Ishikawa (cell line): Measurements from ENCODE around the gene VCP.

Experiments used
- CEBPB ChIP-seq: IDR thresholded peaks from 2 replicates; pipeline ENCODE4 v1.6.1; 2012
- CREB1 ChIP-seq: IDR thresholded peaks from 2 replicates; pipeline ENCODE4 v1.6.1; 2012; ENCODE audit warnings: low read depth
- EGR1 ChIP-seq: IDR thresholded peaks from 2 replicates; pipeline ENCODE4 v1.6.1; 2012
- EP300 ChIP-seq: IDR thresholded peaks from 2 replicates; pipeline ENCODE4 v1.6.1; 2012; ENCODE audit warnings: borderline replicate concordance
- FOXM1 ChIP-seq: IDR thresholded peaks from 2 replicates; pipeline ENCODE4 v1.6.1; 2012; ENCODE audit warnings: low read depth, borderline replicate concordance
- NFIC ChIP-seq: IDR thresholded peaks from 2 replicates; pipeline ENCODE4 v1.6.1; 2012
- RAD21 ChIP-seq: IDR thresholded peaks from 2 replicates; pipeline ENCODE4 v1.6.1; 2012; ENCODE audit warnings: low read depth
- TAF1 ChIP-seq: IDR thresholded peaks from 2 replicates; pipeline ENCODE4 v1.6.1; 2012; ENCODE audit warnings: low read depth, mild to moderate bottlenecking
- TCF12 ChIP-seq: IDR thresholded peaks from 2 replicates; pipeline ENCODE4 v1.6.1; 2012; ENCODE audit warnings: low read depth
- TEAD4 ChIP-seq: IDR thresholded peaks from 2 replicates; pipeline ENCODE4 v1.6.1; 2012
- YY1 ChIP-seq: IDR thresholded peaks from 2 replicates; pipeline ENCODE4 v1.6.1; 2012; ENCODE audit warnings: low read depth
- ZBTB7A ChIP-seq: IDR thresholded peaks from 2 replicates; pipeline ENCODE4 v1.6.1; 2012; ENCODE audit warnings: low read depth
- TF ChIP-seq, protein P1 (sequence below): IDR thresholded peaks from 2 replicates; pipeline ENCODE4 v1.6.1; 2012
- TF ChIP-seq, protein P2 (sequence below): IDR thresholded peaks from 2 replicates; pipeline ENCODE4 v1.6.1; 2012
- TF ChIP-seq, protein P3 (sequence below): IDR thresholded peaks from 2 replicates; pipeline ENCODE4 v1.6.1; 2012; ENCODE audit warnings: low read depth, mild to moderate bottlenecking

The VCP gene

DNA sequence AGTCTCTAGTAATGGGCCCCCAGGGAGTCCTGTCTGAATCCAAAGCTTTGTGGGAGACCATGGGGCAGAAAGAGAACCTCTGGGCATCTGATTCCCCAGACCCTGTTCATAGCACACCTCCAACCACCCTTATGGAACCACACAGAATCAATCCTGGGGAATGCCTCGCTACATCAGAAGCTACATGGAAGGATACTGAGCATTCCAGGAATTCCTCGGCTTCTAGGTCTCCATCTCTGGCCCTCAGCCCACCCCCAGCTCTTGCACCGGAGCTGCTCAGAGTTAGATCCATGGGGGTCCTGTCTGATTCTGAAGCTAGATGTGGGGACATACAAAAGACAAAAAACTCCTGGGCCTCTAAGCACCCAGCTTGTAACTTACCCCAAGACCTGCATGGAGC is 28.4 kb downstream of the VCP start:
- TF ChIP-seq YY1 = no peak
- TF ChIP-seq FOXM1 = no peak
- no peak for TF ChIP-seq TAF1
- TF ChIP-seq EGR1 = no peak
- TF ChIP-seq, protein P1, sequence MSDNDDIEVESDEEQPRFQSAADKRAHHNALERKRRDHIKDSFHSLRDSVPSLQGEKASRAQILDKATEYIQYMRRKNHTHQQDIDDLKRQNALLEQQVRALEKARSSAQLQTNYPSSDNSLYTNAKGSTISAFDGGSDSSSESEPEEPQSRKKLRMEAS = no peak
- no peak for TF ChIP-seq CREB1
- TF ChIP-seq RAD21 = no peak
- TF ChIP-seq EP300 = no peak

DNA sequence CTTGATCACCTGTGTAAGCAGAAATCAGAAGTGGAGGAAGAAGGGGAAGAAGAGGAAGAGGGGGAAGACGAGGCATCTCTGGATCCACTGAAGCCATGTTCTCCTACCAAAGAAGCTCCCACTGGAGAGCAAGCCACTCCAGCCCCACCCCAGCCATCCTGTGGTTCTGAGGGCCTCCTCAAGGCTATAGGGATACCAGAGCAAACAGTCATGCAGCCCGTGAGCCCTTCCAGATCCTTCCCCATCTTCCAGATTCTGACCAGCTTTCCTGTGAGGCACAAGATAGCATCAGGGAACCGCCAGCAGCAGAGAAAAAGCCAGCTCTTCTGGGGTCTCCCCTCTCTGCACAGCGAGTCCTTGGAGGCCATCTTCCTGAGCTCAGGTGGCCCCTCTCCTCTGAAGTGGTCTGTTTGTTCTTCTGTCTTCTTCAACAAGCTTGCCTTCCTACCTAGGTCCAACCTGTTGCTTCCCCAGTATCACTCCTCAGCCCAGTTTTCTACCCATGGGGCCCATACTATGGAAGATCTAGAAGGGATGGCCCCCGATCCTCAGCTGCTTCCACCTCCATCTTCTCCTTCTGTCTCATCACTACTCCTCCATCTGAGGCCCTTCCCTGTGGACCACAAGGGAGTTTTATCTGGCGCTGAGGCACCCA is 29.4 kb downstream of the VCP start:
- no peak for TF ChIP-seq TCF12

DNA sequence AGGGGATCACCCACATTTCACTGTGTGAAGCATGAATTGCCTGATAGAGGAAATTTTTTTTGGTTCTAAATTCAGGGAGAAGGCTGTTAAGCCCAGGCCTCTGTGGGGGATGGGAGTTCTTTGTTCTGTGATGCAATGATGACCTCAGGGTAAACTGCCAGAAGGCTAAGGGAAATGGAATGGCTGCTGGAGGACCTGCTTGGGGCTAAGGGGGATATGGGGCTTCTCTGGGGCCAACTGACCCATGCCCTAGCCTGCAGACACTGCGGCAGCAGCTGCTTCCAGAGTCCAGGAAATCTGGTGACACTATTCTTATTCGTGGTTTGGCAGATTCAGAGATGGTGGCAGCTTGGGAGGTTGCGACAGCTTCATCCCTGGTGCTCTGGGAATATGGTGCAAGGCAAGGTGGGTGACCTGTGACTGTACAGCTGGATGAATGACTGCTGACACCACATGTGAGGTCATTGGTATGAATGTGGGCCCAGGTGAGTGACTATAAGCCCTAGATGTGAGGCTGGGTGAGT is 30.3 kb downstream of the VCP start:
- TF ChIP-seq, protein P2, sequence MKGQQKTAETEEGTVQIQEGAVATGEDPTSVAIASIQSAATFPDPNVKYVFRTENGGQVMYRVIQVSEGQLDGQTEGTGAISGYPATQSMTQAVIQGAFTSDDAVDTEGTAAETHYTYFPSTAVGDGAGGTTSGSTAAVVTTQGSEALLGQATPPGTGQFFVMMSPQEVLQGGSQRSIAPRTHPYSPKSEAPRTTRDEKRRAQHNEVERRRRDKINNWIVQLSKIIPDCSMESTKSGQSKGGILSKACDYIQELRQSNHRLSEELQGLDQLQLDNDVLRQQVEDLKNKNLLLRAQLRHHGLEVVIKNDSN = no peak
- TF ChIP-seq TEAD4 (no peak), CREB1 (no peak), FOXM1 (no peak), ZBTB7A (no peak), RAD21 (no peak), YY1 (no peak), CEBPB (no peak), EP300 (no peak), EGR1 (no peak), TCF12 (no peak), TAF1 (no peak), NFIC (no peak)
- TF ChIP-seq, protein P1 = no peak
- TF ChIP-seq, protein P3, sequence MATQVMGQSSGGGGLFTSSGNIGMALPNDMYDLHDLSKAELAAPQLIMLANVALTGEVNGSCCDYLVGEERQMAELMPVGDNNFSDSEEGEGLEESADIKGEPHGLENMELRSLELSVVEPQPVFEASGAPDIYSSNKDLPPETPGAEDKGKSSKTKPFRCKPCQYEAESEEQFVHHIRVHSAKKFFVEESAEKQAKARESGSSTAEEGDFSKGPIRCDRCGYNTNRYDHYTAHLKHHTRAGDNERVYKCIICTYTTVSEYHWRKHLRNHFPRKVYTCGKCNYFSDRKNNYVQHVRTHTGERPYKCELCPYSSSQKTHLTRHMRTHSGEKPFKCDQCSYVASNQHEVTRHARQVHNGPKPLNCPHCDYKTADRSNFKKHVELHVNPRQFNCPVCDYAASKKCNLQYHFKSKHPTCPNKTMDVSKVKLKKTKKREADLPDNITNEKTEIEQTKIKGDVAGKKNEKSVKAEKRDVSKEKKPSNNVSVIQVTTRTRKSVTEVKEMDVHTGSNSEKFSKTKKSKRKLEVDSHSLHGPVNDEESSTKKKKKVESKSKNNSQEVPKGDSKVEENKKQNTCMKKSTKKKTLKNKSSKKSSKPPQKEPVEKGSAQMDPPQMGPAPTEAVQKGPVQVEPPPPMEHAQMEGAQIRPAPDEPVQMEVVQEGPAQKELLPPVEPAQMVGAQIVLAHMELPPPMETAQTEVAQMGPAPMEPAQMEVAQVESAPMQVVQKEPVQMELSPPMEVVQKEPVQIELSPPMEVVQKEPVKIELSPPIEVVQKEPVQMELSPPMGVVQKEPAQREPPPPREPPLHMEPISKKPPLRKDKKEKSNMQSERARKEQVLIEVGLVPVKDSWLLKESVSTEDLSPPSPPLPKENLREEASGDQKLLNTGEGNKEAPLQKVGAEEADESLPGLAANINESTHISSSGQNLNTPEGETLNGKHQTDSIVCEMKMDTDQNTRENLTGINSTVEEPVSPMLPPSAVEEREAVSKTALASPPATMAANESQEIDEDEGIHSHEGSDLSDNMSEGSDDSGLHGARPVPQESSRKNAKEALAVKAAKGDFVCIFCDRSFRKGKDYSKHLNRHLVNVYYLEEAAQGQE = no peak

DNA sequence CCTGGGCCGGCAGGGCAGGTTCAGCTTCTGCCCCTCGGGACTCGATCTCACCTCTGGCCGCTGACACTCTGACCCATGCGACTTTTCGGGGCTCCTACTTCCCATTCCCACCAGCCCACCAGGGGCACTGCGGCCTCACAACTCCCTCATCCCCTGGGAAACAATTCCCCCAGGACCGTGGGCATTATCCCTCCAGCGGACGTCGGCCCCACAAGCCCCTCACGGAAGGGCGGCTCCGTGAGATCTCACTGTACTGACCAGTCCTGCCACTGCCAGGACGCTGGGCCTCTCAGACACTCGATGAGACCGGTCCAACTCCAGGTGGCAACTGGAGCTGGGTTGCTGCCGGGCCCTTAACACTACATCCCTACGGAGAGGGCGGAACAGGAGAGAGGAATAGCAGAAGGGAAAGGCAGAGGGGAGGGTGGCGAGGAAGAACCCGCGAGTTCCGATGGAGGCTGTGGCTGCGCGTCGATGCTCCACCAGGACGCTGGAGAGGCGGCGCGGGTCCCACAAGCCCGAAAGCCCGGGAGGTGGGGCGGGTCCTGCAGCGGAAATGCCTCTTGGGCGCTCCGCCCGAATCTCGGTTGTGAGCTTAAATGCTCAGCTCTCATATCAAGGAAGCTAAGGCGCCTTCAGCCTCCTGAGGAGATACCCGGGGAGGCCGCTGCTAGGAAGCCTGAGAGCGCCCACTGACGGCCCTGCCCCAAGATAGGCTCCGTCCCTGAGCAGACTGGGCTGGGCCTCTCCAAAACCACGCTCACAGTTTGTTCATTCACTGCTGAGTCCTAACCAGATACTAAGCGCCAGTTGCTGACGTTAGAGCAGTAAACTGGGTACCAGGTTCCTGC is 36.3 kb downstream of the VCP start:
- no peak for TF ChIP-seq RAD21
- TF ChIP-seq ZBTB7A = no peak
- TF ChIP-seq TAF1 = no peak
- TF ChIP-seq, protein P3 = no peak
- TF ChIP-seq, protein P2 = no peak
- TF ChIP-seq, protein P1 = no peak

DNA sequence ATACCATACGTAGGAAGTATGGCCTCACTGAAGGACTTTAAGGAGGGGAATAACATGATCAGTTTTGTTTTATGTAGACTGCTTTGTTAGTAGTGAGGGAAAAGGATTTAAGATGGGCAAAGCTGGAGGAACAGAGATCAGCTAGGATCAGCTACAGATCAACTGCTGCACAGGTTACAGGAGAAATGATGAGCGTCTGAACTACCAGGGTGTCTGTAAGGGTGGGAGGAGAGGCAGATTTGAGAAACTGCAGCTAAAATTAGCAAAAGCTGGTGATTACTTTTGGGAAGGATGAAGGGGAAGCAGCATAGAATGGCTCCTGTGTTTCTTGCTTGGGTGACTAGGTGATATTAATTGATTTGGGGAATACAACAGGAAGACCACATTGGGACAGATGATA is 39.3 kb downstream of the VCP start:
- TF ChIP-seq CEBPB (no peak), FOXM1 (no peak), ZBTB7A (no peak), EGR1 (no peak), RAD21 (no peak), TCF12 (no peak), YY1 (no peak), EP300 (no peak), NFIC (no peak), TEAD4 (no peak), CREB1 (no peak), TAF1 (no peak)
- TF ChIP-seq, protein P2 = no peak
- TF ChIP-seq, protein P3 = no peak
- TF ChIP-seq, protein P1 = no peak
